NCI-H128 (cell line): Measurements from ENCODE around the gene STXBP6.

Source experiments
- DNase-seq: peaks from one replicate; lab custom pipeline; 2025; ENCODE audit not compliant: unreplicated experiment; lab: John Stamatoyannopoulos, UW

The STXBP6 gene

GRCh38 chr14:24889843-24890242 is 160.1 kb downstream of the STXBP6 start:
- DNase-seq = no peak

GRCh38 chr14:24888532-24888931 is 161.4 kb downstream of the STXBP6 start:
- DNase-seq = no peak

DNA sequence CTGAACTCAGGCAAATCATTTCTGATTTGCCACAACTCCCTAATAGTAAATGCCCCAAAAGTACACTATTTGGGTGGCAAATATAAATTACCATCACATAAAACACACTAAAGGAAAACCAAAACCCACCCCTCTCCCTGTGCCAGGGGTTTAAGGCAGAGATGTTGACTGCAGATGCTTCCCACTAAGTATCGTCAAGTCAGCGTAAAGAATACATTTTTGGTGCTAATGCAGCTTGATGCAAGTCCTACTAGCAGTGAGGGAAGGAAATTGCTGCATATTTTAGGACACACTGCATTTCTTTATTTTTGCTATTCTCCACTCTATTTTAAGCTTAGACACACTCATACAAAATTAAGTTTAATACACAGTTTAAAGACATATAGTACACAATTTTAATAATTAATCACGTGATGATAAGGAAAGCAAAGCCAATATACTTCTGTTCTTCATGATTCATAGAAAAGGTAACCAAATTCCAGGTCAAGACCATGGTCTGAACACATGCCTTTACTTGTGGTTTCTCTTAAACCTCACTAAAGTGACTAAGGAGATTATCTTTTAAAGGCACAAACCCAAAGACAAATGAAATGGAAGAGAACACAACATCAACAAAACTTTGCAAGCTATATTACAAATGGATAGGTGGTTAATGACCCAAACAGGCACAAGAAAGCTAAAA is 162.2 kb downstream of the STXBP6 start:
- no peak for DNase-seq

DNA sequence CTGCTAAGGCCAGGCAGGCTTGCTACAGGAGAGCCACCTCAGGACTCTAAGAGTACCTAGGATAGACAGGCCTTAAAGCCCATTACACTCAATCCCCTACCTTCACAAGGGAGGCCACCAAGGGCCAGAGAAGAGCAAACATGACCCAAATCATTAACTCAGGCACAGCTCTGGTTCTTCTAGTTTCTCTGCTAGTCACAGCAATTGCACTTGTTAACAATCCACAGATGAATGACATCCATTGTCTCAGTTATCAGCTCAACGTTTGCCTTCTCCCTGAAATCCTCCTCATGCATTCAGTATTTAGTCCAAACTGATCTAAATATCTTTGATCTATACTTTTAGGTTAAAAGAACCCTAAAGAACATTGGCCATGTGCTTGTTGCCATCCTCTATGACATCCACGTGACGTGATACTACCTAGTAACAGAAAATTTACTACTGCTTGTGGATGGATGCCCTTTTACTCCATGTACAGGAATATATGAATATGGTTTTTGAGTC is 164.5 kb downstream of the STXBP6 start:
- no peak for DNase-seq

DNA sequence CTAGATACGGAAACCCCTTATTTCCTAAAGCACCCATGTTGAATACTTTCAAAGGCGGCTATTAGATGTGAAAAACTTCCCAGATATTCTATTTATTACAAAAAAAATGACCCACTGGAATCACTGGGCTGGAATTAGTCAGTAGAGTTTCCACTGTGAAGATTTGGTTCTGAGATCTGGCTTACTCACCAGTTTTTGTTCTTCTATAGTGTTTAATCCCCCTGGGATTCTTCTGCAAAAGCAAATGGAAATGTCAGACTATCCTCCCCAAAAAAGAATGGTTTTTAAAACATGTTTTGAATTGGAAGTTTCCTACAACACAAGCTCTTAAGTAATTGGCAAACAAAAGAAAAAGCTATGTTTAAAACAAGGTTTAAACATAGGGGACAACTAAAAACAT is 166.4 kb downstream of the STXBP6 start:
- no peak for DNase-seq

- DNase-seq = no peak
These were observed 168.6 kb downstream of the STXBP6 start for GRCh38 chr14:24881116-24881893.

- DNase-seq = no peak
These were observed 169.3 kb downstream of the STXBP6 start for GRCh38 chr14:24880689-24881088.

GRCh38 chr14:24879661-24880386 is 170.1 kb downstream of the STXBP6 start:
- DNase-seq = no peak

DNA sequence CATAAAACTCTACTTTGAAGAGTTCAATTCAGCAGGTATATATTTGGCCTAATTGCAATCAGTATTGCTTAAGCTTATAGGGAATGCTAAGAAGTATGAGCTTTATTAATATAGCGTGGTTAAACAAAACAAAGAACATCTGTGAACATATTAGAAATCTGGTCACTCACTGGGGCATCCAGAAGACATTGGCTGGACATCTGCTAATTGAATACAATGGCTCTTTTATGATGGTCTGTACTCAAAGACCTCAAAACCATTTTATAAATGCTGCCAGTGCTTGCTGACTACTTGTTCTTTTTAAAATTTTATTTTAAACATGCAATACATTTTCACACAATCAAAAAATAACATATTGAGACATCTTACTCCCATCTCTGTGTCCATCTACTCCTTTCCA is 173.0 kb downstream of the STXBP6 start:
- no peak for DNase-seq

- no peak for DNase-seq
These were observed 173.7 kb downstream of the STXBP6 start for GRCh38 chr14:24875991-24876878.

- no peak for DNase-seq
These were observed 174.6 kb downstream of the STXBP6 start for GRCh38 chr14:24875203-24875838.

GRCh38 chr14:24874514-24875202 is 175.3 kb downstream of the STXBP6 start:
- DNase-seq = no peak

GRCh38 chr14:24873551-24873950 is 176.4 kb downstream of the STXBP6 start:
- no peak for DNase-seq

DNA sequence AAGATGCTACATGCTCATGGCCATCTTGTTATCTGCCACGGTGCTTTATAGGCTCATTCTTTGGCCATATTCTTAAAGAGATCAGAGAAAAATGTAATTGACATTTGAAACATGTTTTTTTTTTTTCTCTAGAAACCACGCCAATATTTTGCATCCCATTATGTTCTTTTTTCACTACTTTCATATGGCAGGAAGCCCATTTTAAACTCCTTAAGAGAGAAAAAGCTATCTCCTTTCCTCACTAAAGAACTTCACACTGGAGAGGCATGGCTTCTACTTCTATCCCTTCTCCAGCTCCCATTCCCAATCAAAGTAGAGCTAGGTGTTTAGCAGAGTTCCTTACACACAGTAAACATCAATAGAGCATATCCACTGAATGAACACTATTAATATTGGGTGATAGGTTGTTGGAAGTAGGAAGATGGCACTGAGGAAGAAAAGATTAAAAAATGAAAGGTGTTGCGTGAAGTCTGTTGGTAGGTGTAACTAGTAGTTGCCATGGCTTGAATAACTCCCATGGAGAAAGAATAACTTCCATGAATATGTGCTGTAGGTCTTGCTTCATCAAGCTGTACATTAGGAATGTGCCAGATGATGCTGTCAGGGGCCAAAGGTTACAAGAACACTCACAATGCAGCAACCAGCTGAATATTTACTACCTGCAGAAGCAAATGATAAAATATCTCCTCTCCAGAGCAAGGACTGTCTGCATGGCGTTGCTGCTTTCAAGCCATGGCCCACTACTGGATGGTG is 178.8 kb downstream of the STXBP6 start:
- no peak for DNase-seq

- DNase-seq = no peak
These were observed 181.6 kb downstream of the STXBP6 start for GRCh38 chr14:24868389-24868788.

- DNase-seq = no peak
These were observed 183.8 kb downstream of the STXBP6 start for GRCh38 chr14:24866067-24866639.

GRCh38 chr14:24863968-24864684 is 185.8 kb downstream of the STXBP6 start:
- no peak for DNase-seq

DNA sequence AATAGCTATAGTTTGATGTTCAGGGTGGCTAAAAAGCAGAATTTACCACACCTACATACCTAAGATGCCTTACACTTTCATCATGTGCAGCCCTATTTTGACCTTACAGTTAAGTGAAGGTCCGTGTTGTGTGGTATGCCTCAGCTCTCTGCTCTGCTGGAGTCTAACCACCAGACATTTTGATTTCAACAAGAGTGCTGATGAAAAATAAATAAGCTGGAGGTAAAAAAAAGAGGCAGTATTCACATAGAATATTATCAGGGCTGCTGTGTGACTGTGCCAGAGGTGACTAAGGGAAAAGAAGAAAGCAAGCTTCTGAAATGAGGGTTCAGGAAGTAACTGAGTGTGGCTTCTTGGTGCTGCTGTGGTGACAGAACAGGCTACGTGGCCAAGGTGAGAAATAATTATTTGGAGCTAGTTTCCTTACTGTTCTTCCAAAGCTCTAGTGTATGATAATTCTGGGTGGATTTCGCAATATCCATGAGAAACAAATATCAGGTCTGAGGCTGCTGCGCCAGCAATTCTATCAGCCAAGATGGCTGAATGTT is 188.8 kb downstream of the STXBP6 start:
- no peak for DNase-seq
